IMR-90 (cell line): ENCODE results near the gene RGS19. TPM values are rescaled to one million over a fixed set of nuclear protein-coding genes. Genes with fewer than 3 reads are reported as not detected.

Experiments
- ATAC-seq: fragments of 200-7000 bp; cut with Tn5 transposase; 2 replicates; pipeline ENCODE4 v1.9.1; 2020; ENCODE audit warnings: low read depth, mild to moderate bottlenecking, moderate library complexity
- BruUV-seq: library from RNA; stranded (reverse); fragments of 400-500 nt; replicated peaks from 2 replicates; lab custom pipeline; 2021; lab: Mats Ljungman, UMichigan
- CTCF ChIA-PET: fragments of 300-600 bp; formaldehyde crosslinking; extraction: SDS; loops from one replicate; lab custom pipeline; 2021; ENCODE audit warnings: antibody characterized with exemption; lab: Yijun Ruan, JAX
- POLR2A ChIA-PET: fragments of 300-600 bp; sonication (Branson Sonifier 250); formaldehyde crosslinking; loops from one replicate; lab custom pipeline; 2022; ENCODE audit warnings: antibody characterized with exemption; ENCODE audit not compliant: unreplicated experiment; lab: Charles Lee
- DNase-seq: peaks from one replicate; pipeline ENCODE4 v3.0.0; 2013
- H2AFZ ChIP-seq: replicated peaks from 2 replicates; pipeline ENCODE3; 2013; ENCODE audit warnings: low read length, mild to moderate bottlenecking; ENCODE audit not compliant: poor library complexity
- H2AK5ac ChIP-seq: 2 replicates; pipeline ENCODE4 v1.6.1; 2013; ENCODE audit warnings: low read depth, low read length, inconsistent platforms
- H2AK9ac ChIP-seq: replicated peaks from 2 replicates; pipeline ENCODE3; 2013; ENCODE audit warnings: mild to moderate bottlenecking, low read depth, low read length, moderate library complexity; ENCODE audit not compliant: poor library complexity
- H2BK120ac ChIP-seq: 2 replicates; pipeline ENCODE4 v1.6.1; 2013; ENCODE audit warnings: low read depth, low read length, inconsistent platforms
- H2BK15ac ChIP-seq: 3 replicates; pipeline ENCODE4 v1.6.1; 2013; ENCODE audit warnings: low read depth, low read length, inconsistent platforms
- H2BK20ac ChIP-seq: 2 replicates; pipeline ENCODE4 v1.6.1; 2013; ENCODE audit warnings: low read depth, mild to moderate bottlenecking, inconsistent platforms, low read length, moderate library complexity
- H2BK5ac ChIP-seq: 2 replicates; pipeline ENCODE4 v1.6.1; 2013; ENCODE audit warnings: mild to moderate bottlenecking, low read depth, low read length, inconsistent platforms; ENCODE audit not compliant: poor library complexity, severe bottlenecking
- H3K14ac ChIP-seq: replicated peaks from 2 replicates; pipeline ENCODE4 v1.6.1; 2013; ENCODE audit warnings: low read depth, low read length, inconsistent platforms
- H3K18ac ChIP-seq: 2 replicates; pipeline ENCODE4 v1.6.1; 2013; ENCODE audit warnings: low read depth, low read length, control low read depth
- H3K23ac ChIP-seq: 2 replicates; pipeline ENCODE4 v1.6.1; 2013; ENCODE audit warnings: low read depth, low read length, inconsistent platforms
- H3K27ac ChIP-seq: 2 replicates; pipeline ENCODE4 v1.5.1; 2013; ENCODE audit warnings: mild to moderate bottlenecking, control low read depth, low read length; ENCODE audit not compliant: insufficient read depth
- H3K27me3 ChIP-seq: 2 replicates; pipeline ENCODE4 v1.6.1; 2013; ENCODE audit warnings: low read length; ENCODE audit not compliant: control insufficient read depth, insufficient read depth
- H3K36me3 ChIP-seq: 2 replicates; pipeline ENCODE4 v1.6.1; 2013; ENCODE audit warnings: low read length, mixed read lengths; ENCODE audit not compliant: control insufficient read depth, insufficient read depth
- H3K4ac ChIP-seq: 2 replicates; pipeline ENCODE4 v1.6.1; 2013; ENCODE audit warnings: low read depth, low read length, inconsistent platforms
- H3K4me1 ChIP-seq: 2 replicates; pipeline ENCODE4 v1.6.1; 2013; ENCODE audit warnings: low read length, mixed read lengths; ENCODE audit not compliant: control insufficient read depth, insufficient read depth
- H3K4me2 ChIP-seq: 2 replicates; pipeline ENCODE4 v1.6.1; 2013; ENCODE audit warnings: low read depth, mild to moderate bottlenecking, control low read depth, low read length, moderate library complexity
- H3K4me3 ChIP-seq: 2 replicates; pipeline ENCODE4 v1.5.1; 2013; ENCODE audit warnings: low read depth, mild to moderate bottlenecking, control low read depth, low read length, moderate library complexity; ENCODE audit not compliant: insufficient read depth
- H3K56ac ChIP-seq: 2 replicates; pipeline ENCODE4 v1.6.1; 2013; ENCODE audit warnings: low read length, inconsistent platforms; ENCODE audit not compliant: insufficient read depth; ENCODE audit errors: extremely low read depth
- H3K79me1 ChIP-seq, 2 experiments: 2 replicates each; pipeline ENCODE4 v1.6.1; 2013; ENCODE audit warnings: low read length in 2 of 2, inconsistent platforms in 1 of 2, low read depth in 1 of 2
- H3K9ac ChIP-seq: 2 replicates; pipeline ENCODE4 v1.6.1; 2013; ENCODE audit warnings: low read depth, low read length, control low read depth
- H3K9me1 ChIP-seq: 2 replicates; pipeline ENCODE4 v1.6.1; 2013; ENCODE audit warnings: low read length, inconsistent platforms; ENCODE audit not compliant: insufficient read depth
- H3K9me3 ChIP-seq: 2 replicates; pipeline ENCODE4 v1.6.1; 2013; ENCODE audit warnings: low read length; ENCODE audit not compliant: control insufficient read depth, insufficient read depth
- H4K20me1 ChIP-seq: 2 replicates; pipeline ENCODE4 v1.6.1; 2013; ENCODE audit warnings: low read length, inconsistent platforms; ENCODE audit not compliant: insufficient read depth
- H4K5ac ChIP-seq: 2 replicates; pipeline ENCODE4 v1.6.1; 2013; ENCODE audit warnings: mild to moderate bottlenecking, low read depth, low read length, control low read depth
- H4K8ac ChIP-seq, 2 experiments: 2 replicates each; pipeline ENCODE4 v1.6.1; 2013; ENCODE audit warnings: low read depth in 2 of 2, low read length in 2 of 2, control low read depth in 1 of 2, inconsistent platforms in 1 of 2
- H4K91ac ChIP-seq: 2 replicates; pipeline ENCODE4 v1.6.1; 2013; ENCODE audit warnings: low read depth, low read length, inconsistent platforms; ENCODE audit not compliant: insufficient read depth
- BHLHE40 ChIP-seq: fragments of 150-350 bp; IDR thresholded peaks from 2 replicates; pipeline ENCODE4 v1.6.1; 2016; ENCODE audit warnings: mild to moderate bottlenecking, low read depth, low read length
- CEBPB ChIP-seq: IDR thresholded peaks from 2 replicates; pipeline ENCODE4 v1.6.1; 2012; ENCODE audit warnings: low read depth, low read length, improper control_type of control experiment
- CHD1 ChIP-seq: IDR thresholded peaks from 2 replicates; pipeline ENCODE4 v1.6.1; 2012; ENCODE audit warnings: low read depth, low read length, improper control_type of control experiment
- CTCF ChIP-seq: conservative IDR thresholded peaks from 2 replicates; pipeline ENCODE4 v1.5.1; 2012; ENCODE audit warnings: mild to moderate bottlenecking, low read depth, low read length, improper control_type of control experiment
- FOS ChIP-seq: fragments of 150-350 bp; IDR thresholded peaks from 2 replicates; pipeline ENCODE4 v1.6.1; 2016; ENCODE audit warnings: low read depth, low read length
- MAFK ChIP-seq: IDR thresholded peaks from 2 replicates; pipeline ENCODE4 v1.6.1; 2012; ENCODE audit warnings: low read depth, low read length, improper control_type of control experiment
- MAZ ChIP-seq: IDR thresholded peaks from 2 replicates; pipeline ENCODE4 v1.6.1; 2012; ENCODE audit warnings: low read depth, mild to moderate bottlenecking, low read length, improper control_type of control experiment, moderate library complexity, borderline replicate concordance
- MXI1 ChIP-seq: IDR thresholded peaks from 2 replicates; pipeline ENCODE4 v1.6.1; 2012; ENCODE audit warnings: low read depth, mild to moderate bottlenecking, low read length, moderate library complexity, borderline replicate concordance
- RAD21 ChIP-seq: IDR thresholded peaks from 2 replicates; pipeline ENCODE4 v1.6.1; 2012; ENCODE audit warnings: low read length, improper control_type of control experiment
- RCOR1 ChIP-seq: IDR thresholded peaks from 2 replicates; pipeline ENCODE4 v1.6.1; 2012; ENCODE audit warnings: mild to moderate bottlenecking, low read length, improper control_type of control experiment; ENCODE audit not compliant: insufficient replicate concordance
- RFX5 ChIP-seq: IDR thresholded peaks from 2 replicates; pipeline ENCODE4 v1.8.0; 2012; ENCODE audit warnings: low read depth, mild to moderate bottlenecking, low read length, moderate library complexity
- SMC3 ChIP-seq: fragments of 150-350 bp; IDR thresholded peaks from 2 replicates; pipeline ENCODE4 v1.6.1; 2016; ENCODE audit warnings: low read depth, mild to moderate bottlenecking, antibody characterized with exemption, low read length, moderate library complexity
- USF2 ChIP-seq: fragments of 150-350 bp; IDR thresholded peaks from 2 replicates; pipeline ENCODE4 v1.6.1; 2017; ENCODE audit warnings: mild to moderate bottlenecking, antibody characterized with exemption, low read length, low read depth
- WGBS, 2 experiments: methylation state at CpG; one replicate each; pipeline versions ENCODE4 v1.1.5 to v1.1.7; 2013; ENCODE audit warnings: missing lambda C conversion rate in 2 of 2; ENCODE audit not compliant: insufficient read length in 1 of 2; ENCODE audit errors: extremely low coverage in 2 of 2; 5-methylcytosine and 5-hydroxymethylcytosine counted together
- dilution Hi-C: fragments of 300-500 bp; cut with HindIII; formaldehyde crosslinking; loops from one replicate; pipeline ENCODE4 v1.14.3; 2018; ENCODE audit warnings: low sequenced_read_pairs; ENCODE audit not compliant: unreplicated experiment
- in situ Hi-C: fragments of 300-500 bp; cut with MboI; formaldehyde crosslinking; loops from 3 replicates; pipeline ENCODE4 v1.14.3; 2019; ENCODE audit warnings: low sequenced_read_pairs, inconsistent platforms, mixed read lengths
- intact Hi-C: fragments of 100-400 bp; cut with micrococcal nuclease; formaldehyde crosslinking; loops from 2 replicates; pipeline ENCODE4 v1.10.0; 2022
- polyA plus RNA-seq, 3 experiments: library from polyadenylated mRNA; depleted of rRNA; stranded (reverse); fragments of >200 nt; gene quantifications; 2 replicates each; pipeline ENCODE4 v1.2.3, GENCODE V29; 2012; ENCODE audit warnings: low replicate concordance in 1 of 3
- total RNA-seq: library from RNA; depleted of rRNA; stranded (reverse); fragments of >200 nt; gene quantifications from 2 replicates; pipeline ENCODE4 v1.2.3, GENCODE V29; 2012

RGS19 gene
- total and polyA plus RNA-seq, 2 of the 4 experiments (the other 2 are of a cell fraction), result 7.7 to 17.5 TPM

GRCh38 chr20:64080013-64080812 lies 895 bp upstream of the RGS19 start, which contains the start of gene OPRL1 (continued):
- TF ChIP-seq MAZ, result no peak

GRCh38 chr20:64078934-64079272 lies 415 bp downstream of the RGS19 start:
- Histone ChIP-seq H4K91ac (no peak overlapping the region; the same call in 1 of the 2 replicates), H2BK20ac (no peak overlapping the region), H3K4me2 (peak overlapping the region; percentile 75), H2BK5ac (no peak overlapping the region), H3K9me1 (no peaks in the 10 kb centered on the region), H3K23ac (peak overlapping the region; percentile 1; the same call in 1 of the 2 replicates), H4K20me1 (peaks cover 10% of the 10 kb centered on the region), H2AK5ac (peak overlapping the region; percentile 64), H3K4me3 (peak overlapping the region; percentile 88), H3K27ac (no peak overlapping the region; the same call in 1 of the 2 replicates), H4K8ac (peak overlapping the region in 1 of 2 experiments; percentile 74; a peak in 3 of 4 replicates), H2AFZ (peak overlapping the region; percentile 93), H3K27me3 (peaks cover 14% of the 10 kb centered on the region), H3K36me3 (peaks cover 12% of the 10 kb centered on the region; the same call in 1 of the 2 replicates), H2BK120ac (no peak overlapping the region), H3K4me1 (peaks cover 17% of the 10 kb centered on the region), H3K18ac (no peak overlapping the region), H3K14ac (peak overlapping the region; percentile 42), H3K79me1 (peaks cover 6 to 8% of the 10 kb centered on the region in 2 experiments; a peak in 3 of 4 replicates), H3K9ac (peak overlapping the region; percentile 70), H3K56ac (no peak overlapping the region), H3K9me3 (no peaks in the 10 kb centered on the region), H4K5ac (no peak overlapping the region), H3K4ac (peak overlapping the region; percentile 70), H2BK15ac (no peak overlapping the region), H2AK9ac (peak overlapping the region; percentile 89)
- ChIA-PET CTCF (no interaction called here), POLR2A (no interaction called here)
- DNase-seq, result no peak
- dilution Hi-C loops, result no loop called here
- no TSS peak for BruUV-seq
- intact Hi-C loops, result no loop called here
- no CpG with 5 or more reads among the region's 4 CpGs for WGBS, 2 experiments
- ATAC-seq, result no peak
- in situ Hi-C loops, result no loop called here
- TF ChIP-seq MXI1, result no peak
- TF ChIP-seq SMC3, result no peak
- TF ChIP-seq CEBPB, result no peak
- no peak for TF ChIP-seq MAFK
- TF ChIP-seq FOS, result no peak
- TF ChIP-seq RAD21, result no peak
- TF ChIP-seq CTCF, result no peak
- no peak for TF ChIP-seq BHLHE40
- TF ChIP-seq RFX5, result no peak
- no peak for TF ChIP-seq USF2
- no peak for TF ChIP-seq MAZ
- TF ChIP-seq CHD1, result no peak
- TF ChIP-seq RCOR1, result no peak
